H9 (cell line): ENCODE data around the gene ATG13. TPM values are rescaled to one million over a fixed set of nuclear protein-coding genes. Genes with fewer than 3 reads are reported as not detected.

ENCODE experiments used
- DNase-seq: peaks from one replicate; pipeline ENCODE4 v3.0.0-alpha.2; 2017
- H2AFZ ChIP-seq: one replicate; pipeline ENCODE4 v1.6.1; 2013; ENCODE audit warnings: mild to moderate bottlenecking, low read length, control low read depth, moderate library complexity
- H2AK5ac ChIP-seq: 2 replicates; pipeline ENCODE4 v1.6.1; 2013; ENCODE audit warnings: low read length, control low read depth, mixed read lengths; ENCODE audit not compliant: insufficient read length
- H2BK120ac ChIP-seq: one replicate; pipeline ENCODE4 v1.6.1; 2013; ENCODE audit warnings: low read depth, mild to moderate bottlenecking, low read length, control low read depth, inconsistent platforms; ENCODE audit not compliant: poor library complexity, severe bottlenecking
- H2BK12ac ChIP-seq: 2 replicates; pipeline ENCODE4 v1.6.1; 2013; ENCODE audit warnings: low read length, control low read depth, mixed read lengths, low read depth; ENCODE audit not compliant: insufficient read length
- H2BK15ac ChIP-seq: 2 replicates; pipeline ENCODE4 v1.6.1; 2013; ENCODE audit warnings: low read depth, low read length, control low read depth
- H2BK20ac ChIP-seq: one replicate; pipeline ENCODE4 v1.6.1; 2013; ENCODE audit warnings: low read depth, mild to moderate bottlenecking, low read length, control low read depth, inconsistent platforms; ENCODE audit not compliant: poor library complexity, severe bottlenecking
- H2BK5ac ChIP-seq: 2 replicates; pipeline ENCODE4 v1.6.1; 2013; ENCODE audit warnings: low read length, control low read depth, mixed read lengths; ENCODE audit not compliant: insufficient read length
- H3K14ac ChIP-seq: 2 replicates; pipeline ENCODE4 v1.6.1; 2013; ENCODE audit warnings: low read length, control low read depth; ENCODE audit not compliant: insufficient read depth
- H3K18ac ChIP-seq: 2 replicates; pipeline ENCODE4 v1.6.1; 2013; ENCODE audit warnings: low read depth, mild to moderate bottlenecking, mixed read lengths, low read length, control low read depth; ENCODE audit not compliant: insufficient read length
- H3K23ac ChIP-seq: 2 replicates; pipeline ENCODE4 v1.6.1; 2013; ENCODE audit warnings: low read length, control low read depth, mixed read lengths, low read depth; ENCODE audit not compliant: insufficient read length
- H3K23me2 ChIP-seq: 2 replicates; pipeline ENCODE4 v1.6.1; 2013; ENCODE audit warnings: low read depth, mild to moderate bottlenecking, mixed read lengths, low read length, control low read depth; ENCODE audit not compliant: insufficient read length, poor library complexity, severe bottlenecking
- H3K27ac ChIP-seq: 2 replicates; pipeline ENCODE4 v1.5.1; 2013; ENCODE audit warnings: low read length, control low read depth, mixed read lengths, low read depth; ENCODE audit not compliant: insufficient read length
- H3K27me3 ChIP-seq: 2 replicates; pipeline ENCODE4 v1.6.1; 2013; ENCODE audit warnings: low read length, control low read depth, inconsistent platforms; ENCODE audit not compliant: insufficient read depth
- H3K4ac ChIP-seq: 2 replicates; pipeline ENCODE4 v1.6.1; 2013; ENCODE audit warnings: low read depth, mild to moderate bottlenecking, control low read depth, inconsistent platforms, low read length, moderate library complexity
- H3K4me1 ChIP-seq: 2 replicates; pipeline ENCODE4 v1.6.1; 2013; ENCODE audit warnings: low read length, control low read depth, inconsistent platforms; ENCODE audit not compliant: insufficient read depth
- H3K4me2 ChIP-seq: 2 replicates; pipeline ENCODE4 v1.6.1; 2013; ENCODE audit warnings: low read length, control low read depth, mixed read lengths; ENCODE audit not compliant: insufficient read length, insufficient read depth
- H3K56ac ChIP-seq: 2 replicates; pipeline ENCODE4 v1.6.1; 2013; ENCODE audit warnings: low read depth, mild to moderate bottlenecking, mixed read lengths, low read length, control low read depth; ENCODE audit not compliant: insufficient read length
- H3K79me1 ChIP-seq: 2 replicates; pipeline ENCODE4 v1.6.1; 2013; ENCODE audit warnings: low read depth, mild to moderate bottlenecking, moderate library complexity, low read length, control low read depth, inconsistent platforms; ENCODE audit not compliant: insufficient read depth, poor library complexity, severe bottlenecking
- H3K79me2 ChIP-seq: 2 replicates; pipeline ENCODE4 v1.6.1; 2013; ENCODE audit warnings: low read length, control low read depth, inconsistent platforms; ENCODE audit not compliant: insufficient read depth
- H3K9ac ChIP-seq: 2 replicates; pipeline ENCODE4 v1.6.1; 2013; ENCODE audit warnings: low read length, control low read depth, mixed read lengths; ENCODE audit not compliant: insufficient read length; ENCODE audit errors: extremely low read depth
- H3K9me3 ChIP-seq: one replicate; pipeline ENCODE4 v1.6.1; 2013; ENCODE audit warnings: low read depth, low read length, inconsistent platforms; ENCODE audit not compliant: control insufficient read depth
- H3T11ph ChIP-seq: one replicate; pipeline ENCODE4 v1.6.1; 2013; ENCODE audit warnings: mild to moderate bottlenecking, low read length, control low read depth, inconsistent platforms
- H4K20me1 ChIP-seq: one replicate; pipeline ENCODE4 v1.6.1; 2013; ENCODE audit not compliant: control insufficient read depth, insufficient read length, insufficient read depth
- H4K5ac ChIP-seq: 2 replicates; pipeline ENCODE4 v1.6.1; 2013; ENCODE audit warnings: low read depth, mild to moderate bottlenecking, mixed read lengths, low read length, control low read depth; ENCODE audit not compliant: insufficient read length
- H4K8ac ChIP-seq: replicated peaks from 2 replicates; pipeline ENCODE4 v1.6.1; 2013; ENCODE audit warnings: low read length, control low read depth, mixed read lengths, low read depth; ENCODE audit not compliant: insufficient read length
- H4K91ac ChIP-seq: 2 replicates; pipeline ENCODE4 v1.6.1; 2013; ENCODE audit warnings: low read depth, mild to moderate bottlenecking, moderate library complexity, mixed read lengths, low read length, control low read depth; ENCODE audit not compliant: insufficient read length
- H3K27ac Mint-ChIP-seq, 3 experiments: 2 replicates in 2 of 3; 3 replicates in 1 of 3; pipeline ENCODE4 v1.8.0; 2020 to 2021; ENCODE audit warnings: mixed read lengths in 3 of 3, mild to moderate bottlenecking in 1 of 3, moderate library complexity in 1 of 3
- H3K27me3 Mint-ChIP-seq: 2 replicates; pipeline ENCODE4 v1.8.0; 2021; ENCODE audit warnings: low read depth, mild to moderate bottlenecking, moderate library complexity, mixed read lengths
- H3K36me3 Mint-ChIP-seq, 3 experiments: 2 replicates in 2 of 3; 3 replicates in 1 of 3; pipeline ENCODE4 v1.8.0; 2020 to 2021; ENCODE audit warnings: low read depth in 3 of 3, mixed read lengths in 3 of 3; ENCODE audit not compliant: insufficient read depth in 1 of 3
- H3K4me1 Mint-ChIP-seq, 2 experiments: 2 replicates each; pipeline ENCODE4 v1.8.0; 2020; ENCODE audit warnings: mixed read lengths in 2 of 2
- H3K4me3 Mint-ChIP-seq, 2 experiments: 2 replicates in 1 of 2; 3 replicates in 1 of 2; pipeline ENCODE4 v1.8.0; 2020 to 2021; ENCODE audit warnings: mild to moderate bottlenecking in 2 of 2, mixed read lengths in 2 of 2, moderate library complexity in 1 of 2
- H3K9me3 Mint-ChIP-seq, 2 experiments: 2 replicates in 1 of 2; 3 replicates in 1 of 2; pipeline ENCODE4 v1.8.0; 2020; ENCODE audit warnings: mild to moderate bottlenecking in 2 of 2, mixed read lengths in 2 of 2, moderate library complexity in 1 of 2
- CTCF ChIP-seq: fragments of 200-600 bp; sonication (generic); conservative IDR thresholded peaks from 3 replicates; pipeline ENCODE4 v1.8.0; 2021; ENCODE audit warnings: antibody characterized with exemption, mild to moderate bottlenecking
- WGBS: extraction: QIAGEN DNeasy Blood & Tissue Kit; methylation state at CpG from one replicate; pipeline ENCODE4 v1.1.7; 2013; ENCODE audit warnings: missing lambda C conversion rate, low lambda C conversion rate, mixed read lengths; ENCODE audit not compliant: insufficient read length; ENCODE audit errors: extremely low coverage; 5-methylcytosine and 5-hydroxymethylcytosine counted together
- total RNA-seq: library from RNA; stranded (reverse); gene quantifications from 2 replicates; pipeline ENCODE4 v1.2.1, GENCODE V29; 2021

ATG13 gene
- total RNA-seq, 1 experiment from 2014 or later = 79.1 TPM

DNA sequence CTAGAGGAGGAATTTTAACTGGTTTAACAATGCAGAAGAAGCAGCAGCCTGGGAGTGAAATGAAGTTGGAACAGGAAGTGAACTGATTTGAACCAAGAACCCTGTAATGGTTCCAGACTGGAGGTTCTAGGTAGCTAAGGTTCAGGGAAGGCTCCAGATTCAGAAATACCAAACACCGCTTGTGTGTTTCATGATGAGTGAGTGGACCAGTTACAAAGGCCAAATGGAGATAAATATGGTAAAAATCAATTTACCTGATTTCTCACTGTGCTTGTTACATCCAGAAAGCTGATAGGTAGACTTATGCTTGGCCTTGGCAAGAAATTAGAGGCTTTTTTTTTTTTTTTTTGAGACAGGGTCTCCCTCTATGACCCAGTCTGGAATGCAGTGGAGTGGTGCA lies 12.9 kb downstream of the ATG13 start:
- Histone ChIP-seq H3K14ac (no peak overlapping the region), H4K20me1 (no peaks in the 10 kb centered on the region), H3K23ac (no peak overlapping the region), H3K27me3 (no peaks in the 10 kb centered on the region), H3K23me2 (no peaks in the 10 kb centered on the region), H3K27ac (no peak overlapping the region), H3K4me1 (no peaks in the 10 kb centered on the region), H3K56ac (no peak overlapping the region), H3K9ac (no peak overlapping the region), H4K8ac (no peak overlapping the region), H2AK5ac (no peak overlapping the region), H3K18ac (no peak overlapping the region), H3T11ph (no peak overlapping the region), H3K4me2 (no peak overlapping the region), H2BK120ac (no peak overlapping the region), H2BK12ac (no peak overlapping the region), H4K5ac (no peak overlapping the region), H2BK20ac (no peak overlapping the region), H2AFZ (no peak overlapping the region), H3K9me3 (no peaks in the 10 kb centered on the region), H3K79me1 (no peaks in the 10 kb centered on the region), H4K91ac (no peak overlapping the region), H2BK15ac (no peak overlapping the region), H3K79me2 (no peaks in the 10 kb centered on the region), H2BK5ac (no peak overlapping the region), H3K4ac (no peak overlapping the region)
- Mint-ChIP-seq H3K4me1 (peaks cover 4% of the 10 kb centered on the region in 2 experiments; a peak in 2 of 4 replicates), H3K36me3 (peaks cover 6 to 32% (median 25%) of the 10 kb centered on the region in 3 experiments), H3K27ac (no peak overlapping the region), H3K9me3 (no peaks in the 10 kb centered on the region), H3K27me3 (no peaks in the 10 kb centered on the region), H3K4me3 (no peak overlapping the region)
- whole genome bisulfite sequencing = no CpG with 5 or more reads among the region's 1 CpG
- no peak for DNase-seq
- no peak for TF ChIP-seq CTCF
